HEK293 (cell line): Measurements from ENCODE around the gene CELF4.

ENCODE experiments used
- CTCF ChIP-seq: fragments of 450-650 bp; formaldehyde crosslinking; IDR thresholded peaks from 2 replicates; pipeline ENCODE4 v1.5.1; 2016; ENCODE audit warnings: missing biosample characterization, missing genetic modification characterization
- GLI4 ChIP-seq: fragments of 450-650 bp; formaldehyde crosslinking; IDR thresholded peaks from 2 replicates; pipeline ENCODE4 v1.5.1; 2016; ENCODE audit warnings: missing biosample characterization, missing genetic modification characterization
- GLIS2 ChIP-seq: fragments of 450-650 bp; formaldehyde crosslinking; IDR thresholded peaks from 2 replicates; pipeline ENCODE4 v1.5.1; 2016; ENCODE audit warnings: missing biosample characterization, missing genetic modification characterization
- YY1 ChIP-seq: fragments of 450-650 bp; formaldehyde crosslinking; IDR thresholded peaks from 2 replicates; pipeline ENCODE4 v1.5.1; 2018; ENCODE audit warnings: missing biosample characterization, missing genetic modification characterization
- ZBTB8A ChIP-seq: fragments of 450-650 bp; formaldehyde crosslinking; IDR thresholded peaks from 2 replicates; pipeline ENCODE4 v1.5.1; 2016; ENCODE audit warnings: missing biosample characterization, missing genetic modification characterization
- ZNF133 ChIP-seq: fragments of 450-650 bp; formaldehyde crosslinking; IDR thresholded peaks from 2 replicates; pipeline ENCODE4 v1.5.1; 2016; ENCODE audit warnings: missing biosample characterization, missing genetic modification characterization
- ZNF280D ChIP-seq: fragments of 450-650 bp; formaldehyde crosslinking; IDR thresholded peaks from 2 replicates; pipeline ENCODE4 v1.5.1; 2016; ENCODE audit warnings: missing biosample characterization, missing genetic modification characterization
- ZNF580 ChIP-seq: fragments of 450-650 bp; formaldehyde crosslinking; IDR thresholded peaks from 2 replicates; pipeline ENCODE4 v1.5.1; 2016; ENCODE audit warnings: missing biosample characterization, missing genetic modification characterization

GRCh38 chr18:37482433-37482832, 83.2 kb downstream of the CELF4 start:
- no peak for TF ChIP-seq CTCF (tag by site-specific recombination)
- TF ChIP-seq ZNF280D (tag by site-specific recombination), result no peak
- TF ChIP-seq ZNF133 (tag by site-specific recombination), result no peak
- no peak for TF ChIP-seq ZBTB8A
- no peak for TF ChIP-seq YY1 (tag by site-specific recombination)
- TF ChIP-seq ZNF580 (tag by site-specific recombination), result no peak
- TF ChIP-seq GLIS2, result no peak
- TF ChIP-seq GLI4 (tag by site-specific recombination), result no peak
